ENCODE measurements around the gene LGALS14.

DNA sequence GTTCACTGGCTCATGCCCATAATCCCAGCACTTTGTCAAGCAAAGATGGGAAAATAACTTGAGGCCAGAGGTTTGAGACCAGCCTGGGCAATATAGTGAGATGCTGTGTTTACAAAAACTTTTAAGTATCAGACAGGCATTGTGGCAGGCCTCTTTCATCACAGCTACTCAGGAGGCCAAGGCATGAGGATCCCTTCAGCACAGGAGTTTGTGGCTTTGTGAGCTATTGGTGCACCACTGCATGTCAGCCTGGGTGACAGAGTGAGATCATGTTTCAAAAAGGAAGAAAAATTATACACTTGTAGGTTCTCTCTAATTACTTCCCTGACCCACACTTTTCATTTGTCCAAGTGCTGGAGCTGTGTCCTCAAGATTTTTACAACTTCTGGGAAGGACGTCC, 11.5 kb upstream of the LGALS14 start:
- no peak for TF ChIP-seq CTCF (IDR thresholded peaks at IDR 0.05; ENCODE audit: borderline replicate concordance, extremely low read depth, low read length, poor library complexity, severe bottlenecking)
- TF ChIP-seq EZH2 (IDR thresholded peaks at IDR 0.05; ENCODE audit: borderline replicate concordance, low read depth, low read length, severe bottlenecking): no peak
